Pulmonary artery endothelial cell (primary cell): ENCODE results near the gene SLC25A45. TPM values are rescaled to one million over a fixed set of nuclear protein-coding genes. Genes with fewer than 3 reads are reported as not detected.

Experiments
- DNase-seq: peaks from one replicate; pipeline ENCODE4 v3.0.0-alpha.2; 2011; ENCODE audit warnings: low read depth, low spot score
- total RNA-seq: library from RNA; depleted of rRNA; stranded (reverse); fragments of >200 nt; gene quantifications from 2 replicates; pipeline ENCODE4 v1.2.3, GENCODE V29; 2014

The SLC25A45 gene
- total RNA-seq, 1 donor from 2014 or later = 1.4 TPM

- no peak for DNase-seq
These were observed 22.3 kb upstream of the SLC25A45 start for GRCh38 chr11:65404638-65405339.

- no peak for DNase-seq
These were observed 21.8 kb upstream of the SLC25A45 start for GRCh38 chr11:65404210-65404609.

- no peak for DNase-seq
These were observed 21.2 kb upstream of the SLC25A45 start for GRCh38 chr11:65403607-65404121.

- no peak for DNase-seq
These were observed 20.3 kb upstream of the SLC25A45 start for GRCh38 chr11:65402790-65403189.

GRCh38 chr11:65401803-65402248, 19.4 kb upstream of the SLC25A45 start:
- DNase-seq = no peak

- DNase-seq = no peak
These were observed 18.8 kb upstream of the SLC25A45 start for GRCh38 chr11:65401073-65401802.

GRCh38 chr11:65400307-65401072, 18.0 kb upstream of the SLC25A45 start:
- no peak for DNase-seq

GRCh38 chr11:65399845-65400244, 17.4 kb upstream of the SLC25A45 start:
- no peak for DNase-seq

- no peak for DNase-seq
These were observed 16.8 kb upstream of the SLC25A45 start for GRCh38 chr11:65399249-65399648.

GRCh38 chr11:65398362-65398910, 16.0 kb upstream of the SLC25A45 start:
- DNase-seq = no peak

- DNase-seq = no peak
These were observed 14.6 kb upstream of the SLC25A45 start for GRCh38 chr11:65396769-65397745.

- no peak for DNase-seq
These were observed 13.6 kb upstream of the SLC25A45 start for GRCh38 chr11:65395961-65396530.

GRCh38 chr11:65394125-65394536, 11.7 kb upstream of the SLC25A45 start:
- no peak for DNase-seq

- DNase-seq = no peak
These were observed 11.2 kb upstream of the SLC25A45 start for GRCh38 chr11:65393513-65394079.

GRCh38 chr11:65392899-65393298, 10.5 kb upstream of the SLC25A45 start:
- no peak for DNase-seq

- DNase-seq = no peak
These were observed 9.9 kb upstream of the SLC25A45 start for GRCh38 chr11:65392186-65392829.

GRCh38 chr11:65390996-65391395, 8.6 kb upstream of the SLC25A45 start:
- no peak for DNase-seq

GRCh38 chr11:65390099-65390941, 7.9 kb upstream of the SLC25A45 start:
- DNase-seq = no peak
